Loucy (cell line): ENCODE results near the gene ABCC3.

ENCODE experiments used
- CTCF ChIP-seq: fragments of 200-600 bp; sonication (generic); conservative IDR thresholded peaks from 2 replicates; pipeline ENCODE4 v1.5.1; 2014; ENCODE audit warnings: mild to moderate bottlenecking, antibody characterized with exemption, low read length
- EZH2phosphoT487 ChIP-seq: fragments of 200-600 bp; IDR thresholded peaks from 2 replicates; pipeline ENCODE4 v1.6.1; 2018; ENCODE audit warnings: antibody characterized with exemption, mild to moderate bottlenecking, moderate library complexity, borderline replicate concordance

- TF ChIP-seq CTCF (no peak), EZH2phosphoT487 (no peak)
Observed at GRCh38 chr17:50647187-50647586, 12.5 kb downstream of the ABCC3 start.
